GM18909 (cell line): Measurements from ENCODE around the gene DNAH3.
"Not testable (repeated sequence)": the region's sequence is repeated elsewhere in the genome, so short reads cannot be mapped to it uniquely, and the experiment has no call there.

Source experiments
- ATAC-seq: cut with Tn5 transposase; IDR thresholded peaks from one replicate; pipeline ENCODE4 v1.9.1; 2021; ENCODE audit warnings: mild to moderate bottlenecking; ENCODE audit not compliant: unreplicated experiment, poor library complexity

Gene DNAH3

GRCh38 chr16:21081329-21081728, 69.3 kb downstream of the DNAH3 start:
- ATAC-seq = no peak

- ATAC-seq = no peak
These were observed 72.1 kb downstream of the DNAH3 start for GRCh38 chr16:21078563-21078962.

GRCh38 chr16:21076186-21076883, 74.3 kb downstream of the DNAH3 start:
- no peak for ATAC-seq

- ATAC-seq = no peak
These were observed 75.4 kb downstream of the DNAH3 start for GRCh38 chr16:21075252-21075651.

- ATAC-seq = no peak
These were observed 77.7 kb downstream of the DNAH3 start for GRCh38 chr16:21072976-21073375.

- no peak for ATAC-seq
These were observed 78.9 kb downstream of the DNAH3 start for GRCh38 chr16:21071741-21072140.

GRCh38 chr16:21070564-21070963, 80.1 kb downstream of the DNAH3 start:
- ATAC-seq = no peak

GRCh38 chr16:21069986-21070385, 80.7 kb downstream of the DNAH3 start:
- no peak for ATAC-seq

- ATAC-seq = no peak
These were observed 86.4 kb downstream of the DNAH3 start for GRCh38 chr16:21064203-21064602.

GRCh38 chr16:21063314-21063713, 87.3 kb downstream of the DNAH3 start:
- ATAC-seq = not testable (repeated sequence)

GRCh38 chr16:21060027-21060510, 90.6 kb downstream of the DNAH3 start:
- no peak for ATAC-seq

- ATAC-seq = no peak
These were observed 92.8 kb downstream of the DNAH3 start for GRCh38 chr16:21057875-21058274.

- ATAC-seq = no peak
These were observed 94.2 kb downstream of the DNAH3 start for GRCh38 chr16:21056396-21056795.

- not testable (repeated sequence) for ATAC-seq
These were observed 94.9 kb downstream of the DNAH3 start for GRCh38 chr16:21055738-21056137.

- ATAC-seq = no peak
These were observed 97.1 kb downstream of the DNAH3 start for GRCh38 chr16:21053590-21053989.

- not testable (repeated sequence) for ATAC-seq
These were observed 102.3 kb downstream of the DNAH3 start for GRCh38 chr16:21048091-21048912.

GRCh38 chr16:21038197-21038596, 112.4 kb downstream of the DNAH3 start:
- no peak for ATAC-seq

GRCh38 chr16:21037736-21038135, 112.9 kb downstream of the DNAH3 start:
- ATAC-seq = no peak

GRCh38 chr16:21037168-21037567, 113.5 kb downstream of the DNAH3 start:
- ATAC-seq = no peak

- no peak for ATAC-seq
These were observed 114.2 kb downstream of the DNAH3 start for GRCh38 chr16:21036471-21036870.

- ATAC-seq = no peak
These were observed 116.9 kb downstream of the DNAH3 start for GRCh38 chr16:21033704-21034103.
